DMS79 treated with DMSO at 0.1 percent for 48 hours (cell line): ENCODE measurements around the gene DKK3.

ENCODE experiments used
- DNase-seq: peaks from one replicate; lab custom pipeline; 2025; lab: John Stamatoyannopoulos, UW

DKK3 gene

DNA sequence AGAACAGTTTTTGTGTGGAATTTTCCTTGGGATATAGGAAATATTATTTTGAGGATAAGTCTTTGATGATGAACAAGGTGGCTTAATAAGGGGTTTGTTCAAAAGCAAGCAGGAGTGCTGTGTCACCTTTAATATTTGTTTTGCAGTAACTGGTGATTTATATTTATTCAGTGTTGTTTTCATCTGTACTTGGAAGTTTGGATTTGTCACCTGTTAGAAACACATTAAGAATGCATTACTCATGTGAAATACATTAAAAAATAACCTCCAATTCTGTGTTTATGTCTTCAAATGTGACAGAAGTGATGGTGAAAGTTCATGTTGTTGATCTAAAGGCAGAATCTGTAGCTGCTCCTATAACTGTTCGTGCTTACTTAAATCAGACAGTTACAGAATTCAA, 70.5 kb downstream of the DKK3 start:
- no peak for DNase-seq

DNA sequence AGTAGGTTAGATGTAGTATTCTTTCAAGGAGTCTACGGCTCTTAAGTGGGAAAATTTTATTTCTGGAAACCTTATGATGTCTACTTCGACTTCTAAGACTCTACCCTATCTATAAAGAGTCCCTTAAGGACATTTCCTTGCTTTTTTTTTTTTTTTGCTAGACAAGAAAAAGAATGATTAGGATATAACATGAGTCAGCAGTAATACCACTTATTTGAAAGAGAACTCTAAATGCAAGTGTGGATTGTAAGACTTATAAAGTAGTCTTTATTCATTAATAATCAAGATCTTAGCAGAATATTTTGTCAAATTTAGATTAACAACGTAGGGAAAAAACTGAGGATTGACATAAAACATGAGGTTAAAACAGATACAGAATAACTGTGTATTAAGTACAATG, 71.0 kb downstream of the DKK3 start:
- DNase-seq = no peak

- DNase-seq = no peak
These were observed 72.9 kb downstream of the DKK3 start for GRCh38 chr11:11935536-11935935.

- DNase-seq = peak; percentile 4
These were observed 76.9 kb downstream of the DKK3 start for GRCh38 chr11:11931461-11932055.

- no peak for DNase-seq
These were observed 78.5 kb downstream of the DKK3 start for GRCh38 chr11:11929920-11930319.

DNA sequence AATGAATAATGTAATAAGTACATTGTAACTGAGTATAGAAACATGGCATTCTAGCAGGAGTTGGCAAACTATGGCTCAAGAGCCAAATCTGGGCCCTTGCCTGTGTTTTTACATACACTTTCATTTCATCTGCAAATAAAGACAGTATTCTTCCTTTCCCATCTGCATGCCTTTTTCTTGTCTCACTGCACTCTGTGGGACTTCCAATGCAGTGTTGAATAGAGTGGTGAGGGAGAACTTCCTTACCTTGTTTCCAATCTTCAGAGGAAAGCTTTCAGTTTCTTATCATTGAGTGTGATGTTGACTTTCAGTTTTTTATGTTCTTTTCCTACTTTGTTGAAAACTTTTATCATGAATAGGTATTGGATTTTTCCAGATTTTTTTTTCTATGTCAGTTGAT, 84.6 kb downstream of the DKK3 start:
- DNase-seq = no peak

DNA sequence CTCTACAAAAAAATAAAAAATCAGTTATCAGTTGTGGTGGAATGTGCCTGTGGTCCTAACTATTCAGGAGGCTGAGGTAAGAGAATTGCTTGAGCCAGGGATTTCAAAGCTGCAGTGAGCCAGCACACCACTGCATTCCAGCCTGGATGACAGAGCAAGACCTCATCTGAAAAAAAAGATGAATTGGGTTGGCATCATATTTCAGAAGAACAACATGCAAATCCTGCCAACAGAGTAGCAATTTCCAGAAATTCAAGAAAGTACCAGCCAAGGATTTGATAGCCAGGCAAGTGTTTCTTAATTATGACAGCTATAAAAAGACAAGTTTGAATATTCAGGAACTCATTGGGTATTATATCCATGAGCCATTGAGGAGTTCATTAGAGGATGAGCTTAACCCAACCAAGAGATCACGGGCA, 91.4 kb downstream of the DKK3 start:
- no peak for DNase-seq

DNA sequence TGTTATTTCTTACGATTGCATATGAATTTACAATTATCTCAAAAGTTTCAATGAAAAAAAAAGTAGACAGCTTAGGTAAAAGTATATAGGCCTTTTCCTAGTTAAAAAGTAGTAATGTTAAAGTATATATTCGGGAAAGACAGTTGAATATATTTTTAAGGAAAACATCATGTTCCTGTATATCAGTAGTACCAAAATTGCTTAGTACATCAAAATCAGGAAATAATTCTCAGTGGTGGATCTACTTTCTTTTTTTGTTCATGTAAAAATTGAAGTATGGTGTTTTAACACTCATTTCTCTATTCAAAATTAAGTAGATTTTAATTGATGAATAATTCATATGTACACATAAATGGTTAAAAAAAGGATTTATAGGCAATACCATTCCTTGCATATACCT, 92.8 kb downstream of the DKK3 start:
- no peak for DNase-seq

DNA sequence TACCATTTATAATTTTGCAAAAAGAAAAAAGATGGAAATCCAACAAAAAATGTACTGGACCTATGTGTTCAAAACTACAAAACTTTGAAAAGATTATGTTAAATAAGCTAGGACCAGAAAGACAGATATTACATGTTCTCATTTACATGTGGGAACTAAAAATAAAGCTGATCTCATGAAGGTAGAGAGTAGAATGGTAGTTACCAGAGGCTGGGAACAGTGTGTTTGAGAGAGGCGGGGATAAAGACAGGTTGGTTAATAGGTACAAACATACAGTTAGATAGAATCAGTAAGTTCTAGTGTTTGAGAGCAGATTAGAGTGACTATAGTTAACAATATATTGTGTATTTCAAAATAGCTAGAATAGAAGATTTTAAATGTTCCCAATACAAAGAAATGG, 95.0 kb downstream of the DKK3 start:
- no peak for DNase-seq
